Thyroid gland (tissue), 4 donors: ENCODE measurements around the gene ZDHHC22.

Experiments used
- CTCF ChIP-seq, 6 experiments: fragments of 200-600 bp in 3 of 6; fragments of 450-650 bp in 3 of 6; sonication (generic) in 3 of 6; IDR thresholded peaks; one replicate each; pipeline ENCODE4 v1.5.1; 2016 to 2019; ENCODE audit warnings: antibody characterized with exemption in 6 of 6, mild to moderate bottlenecking in 2 of 6, inconsistent platforms in 1 of 6, moderate library complexity in 1 of 6
- POLR2A ChIP-seq, 2 donors: fragments of 450-650 bp; IDR thresholded peaks; one replicate each; pipeline ENCODE4 v1.6.1; 2017; ENCODE audit warnings: antibody characterized with exemption in 2 of 2, mild to moderate bottlenecking in 2 of 2, moderate library complexity in 1 of 2

- TF ChIP-seq CTCF (IDR thresholded peaks at IDR 0.05): no peak
- TF ChIP-seq POLR2A (IDR thresholded peaks at IDR 0.05): peak in 1 of 2 donors; percentile 7
These were observed 55.4 kb downstream of the ZDHHC22 start for GRCh38 chr14:77086017-77086727.
